ENCODE measurements around the gene CSF2. TPM values are rescaled to one million over a fixed set of nuclear protein-coding genes. Genes with fewer than 3 reads are reported as not detected.
"Not testable (repeated sequence)": the region's sequence is repeated elsewhere in the genome, so short reads cannot be mapped to it uniquely, and the experiment has no call there.

The CSF2 gene
- total RNA-seq, 1 experiment from 2014 or later, result 0.30 TPM

- no peaks in the 10 kb centered on the region for H3K36me3 ChIP-seq (ENCODE audit: control insufficient read depth in 1 of 2, insufficient read depth in 2 of 2, low read length in 2 of 2)
- DNase-seq (ENCODE audit: low read depth, low spot score), result no peak
- intact Hi-C loops (cut with micrococcal nuclease), result no loop called here
- H3K27me3 ChIP-seq (ENCODE audit: insufficient read depth, low read length), result no peaks in the 10 kb centered on the region
- no peak overlapping the region for H3K4me2 ChIP-seq (ENCODE audit: low read length)
- H3K79me2 ChIP-seq (ENCODE audit: insufficient read depth, low read length), result no peaks in the 10 kb centered on the region
- BruUV-seq (replicated peaks), result no TSS peak
- ATAC-seq, result no peak
- no peak overlapping the region for H2AFZ ChIP-seq (ENCODE audit: low read depth, low read length, poor library complexity, severe bottlenecking)
- ChIA-PET POLR2A (no interaction called here), RAD21 (ENCODE audit: low non-redundant PET in 1 of 2, low total read pairs in 2 of 2, uncharacterized antibody in 2 of 2, unreplicated experiment in 2 of 2) (no interaction called here), CTCF (no interaction called here)
- no peak overlapping the region for H3K4me3 ChIP-seq (replicated peaks in 1 of 2; ENCODE audit: low read depth in 1 of 2, low read length in 2 of 2)
- H4K20me1 ChIP-seq (ENCODE audit: insufficient read depth), result no peaks in the 10 kb centered on the region
- no peaks in the 10 kb centered on the region for H3K9me3 ChIP-seq (ENCODE audit: control insufficient read depth in 1 of 2, insufficient read depth in 1 of 2, low read depth in 1 of 2, low read length in 2 of 2)
- H3K4me1 ChIP-seq (ENCODE audit: control insufficient read depth in 1 of 2, insufficient read depth in 2 of 2, low read length in 2 of 2), result peaks cover 24 to 34% of the 10 kb centered on the region in 2 experiments
- no peak overlapping the region for H3K27ac ChIP-seq (ENCODE audit: low read depth, low read length)
- no peak for TF ChIP-seq EGR1 (IDR thresholded peaks at IDR 0.05; ENCODE audit: low read depth)
- no peak for TF ChIP-seq ZFX (IDR thresholded peaks at IDR 0.05)
- TF ChIP-seq FOSL1 (IDR thresholded peaks at IDR 0.05; ENCODE audit: low read depth), result no peak
- TF ChIP-seq SIN3A (IDR thresholded peaks at IDR 0.05; ENCODE audit: low read depth), result no peak
- no peak for TF ChIP-seq EZH2 (IDR thresholded peaks at IDR 0.05)
- no peak for TF ChIP-seq CEBPB (IDR thresholded peaks at IDR 0.05; ENCODE audit: low read depth)
- TF ChIP-seq MAX (IDR thresholded peaks at IDR 0.05), result no peak
- no peak for TF ChIP-seq POLR2A (IDR thresholded peaks at IDR 0.05; ENCODE audit: borderline replicate concordance, extremely low read depth, insufficient read depth, insufficient read length)
- TF ChIP-seq ZNF274 (IDR thresholded peaks at IDR 0.05; ENCODE audit: low read depth, low read length), result no peak
- TF ChIP-seq ATF3 (IDR thresholded peaks at IDR 0.05), result no peak
- TF ChIP-seq YY1 (IDR thresholded peaks at IDR 0.05; ENCODE audit: extremely low read depth, insufficient replicate concordance, low read depth, low read length), result no peak
- TF ChIP-seq SRF (IDR thresholded peaks at IDR 0.05; ENCODE audit: low read depth), result no peak
- no peak for TF ChIP-seq JUND (IDR thresholded peaks at IDR 0.05)
- TF ChIP-seq TCF7L2 (IDR thresholded peaks at IDR 0.05; ENCODE audit: borderline replicate concordance, extremely low read depth, insufficient read depth, insufficient read length), result no peak
- no peak for TF ChIP-seq SP1 (IDR thresholded peaks at IDR 0.05; ENCODE audit: low read depth)
- no peak for TF ChIP-seq REST (IDR thresholded peaks at IDR 0.05; ENCODE audit: low read depth)
- TF ChIP-seq CBX3 (IDR thresholded peaks at IDR 0.05; ENCODE audit: low read depth), result no peak
- no peak overlapping the region for H3K9ac ChIP-seq (ENCODE audit: low read length)
- no peaks in the 10 kb centered on the region for H3K9me2 ChIP-seq (ENCODE audit: insufficient read depth)
These were observed 32.1 kb downstream of the CSF2 start for GRCh38 chr5:132105688-132106087.

- intact Hi-C loops (cut with micrococcal nuclease); H3K27ac ChIP-seq (ENCODE audit: low read depth, low read length); H3K9me2 ChIP-seq (ENCODE audit: insufficient read depth); H3K9ac ChIP-seq (ENCODE audit: low read length); H3K36me3 ChIP-seq (ENCODE audit: control insufficient read depth in 1 of 2, insufficient read depth in 2 of 2, low read length in 2 of 2); POLR2A ChIA-PET; H3K27me3 ChIP-seq (ENCODE audit: insufficient read depth, low read length); H2AFZ ChIP-seq (ENCODE audit: low read depth, low read length, poor library complexity, severe bottlenecking); ATAC-seq; CTCF ChIA-PET; H3K4me3 ChIP-seq (replicated peaks in 1 of 2; ENCODE audit: low read depth in 1 of 2, low read length in 2 of 2); RAD21 ChIA-PET (ENCODE audit: low non-redundant PET in 1 of 2, low total read pairs in 2 of 2, uncharacterized antibody in 2 of 2, unreplicated experiment in 2 of 2); BruUV-seq (replicated peaks); H3K9me3 ChIP-seq (ENCODE audit: control insufficient read depth in 1 of 2, insufficient read depth in 1 of 2, low read depth in 1 of 2, low read length in 2 of 2); H3K79me2 ChIP-seq (ENCODE audit: insufficient read depth, low read length); DNase-seq (ENCODE audit: low read depth, low spot score); H3K4me2 ChIP-seq (ENCODE audit: low read length); H4K20me1 ChIP-seq (ENCODE audit: insufficient read depth): not testable (repeated sequence)
- peaks cover 9 to 15% of the 10 kb centered on the region in 2 experiments for H3K4me1 ChIP-seq (ENCODE audit: control insufficient read depth in 1 of 2, insufficient read depth in 2 of 2, low read length in 2 of 2)
These were observed 34.9 kb downstream of the CSF2 start for GRCh38 chr5:132108495-132108894.

All from HCT116 (cell line).